ENCODE data around the gene OR4S2. TPM values are rescaled to one million over a fixed set of nuclear protein-coding genes. Genes with fewer than 3 reads are reported as not detected.

The OR4S2 gene, protein sequence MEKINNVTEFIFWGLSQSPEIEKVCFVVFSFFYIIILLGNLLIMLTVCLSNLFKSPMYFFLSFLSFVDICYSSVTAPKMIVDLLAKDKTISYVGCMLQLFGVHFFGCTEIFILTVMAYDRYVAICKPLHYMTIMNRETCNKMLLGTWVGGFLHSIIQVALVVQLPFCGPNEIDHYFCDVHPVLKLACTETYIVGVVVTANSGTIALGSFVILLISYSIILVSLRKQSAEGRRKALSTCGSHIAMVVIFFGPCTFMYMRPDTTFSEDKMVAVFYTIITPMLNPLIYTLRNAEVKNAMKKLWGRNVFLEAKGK
- total RNA-seq, result not detected

GRCh38 chr11:55648027-55648426 is at the start of gene OR4S2:
Gene OR4S2 (plus strand): TSS chr11:55648327. CDS start chr11:55650904, 2,577 bp downstream.
- no peak for DNase-seq

- DNase-seq, result no peak
These were observed 40.6 kb upstream of the OR4S2 start, which contains the start of gene OR4C11 for GRCh38 chr11:55607545-55607944. Gene OR4C11 (minus strand): TSS chr11:55607645. CDS start chr11:55604373, 3,272 bp downstream.

DNA sequence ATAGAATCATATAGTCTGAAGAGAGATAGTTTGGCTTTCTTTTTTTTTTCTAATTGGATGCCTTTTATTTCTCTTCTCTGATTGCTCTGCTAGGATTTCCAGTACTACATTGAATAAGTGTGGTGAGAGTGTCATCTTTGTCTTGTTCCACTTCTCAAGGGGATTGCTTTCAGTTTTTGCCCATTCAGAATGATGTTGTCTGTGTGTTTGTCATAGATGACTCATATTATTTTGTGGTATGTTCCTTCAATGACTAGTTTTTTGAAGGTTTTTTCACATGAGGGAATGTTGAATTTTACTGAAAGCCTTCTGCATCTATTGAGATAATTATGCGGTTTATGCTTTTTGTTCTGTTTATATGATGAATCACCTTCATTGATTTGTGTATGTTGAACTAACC is 23.6 kb upstream of the OR4S2 start:
- no peak for DNase-seq

DNA sequence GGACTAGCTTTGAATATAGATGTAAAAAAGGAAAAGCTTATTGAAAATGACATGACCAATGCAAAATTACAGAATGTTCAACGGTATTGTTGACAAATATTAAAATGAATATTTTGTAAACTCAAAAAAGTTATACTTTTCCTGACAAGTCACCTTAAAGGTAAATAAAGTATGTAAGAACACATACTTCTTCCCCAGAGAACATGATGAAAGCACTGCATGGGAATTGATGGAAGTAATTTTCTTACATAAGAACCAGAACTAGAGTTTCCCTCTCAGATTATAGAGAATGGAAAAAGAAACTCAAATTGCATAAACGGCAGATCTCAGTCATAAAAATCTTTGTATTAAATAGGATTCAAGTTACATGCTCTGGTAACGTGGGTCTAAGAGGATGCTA is 13.3 kb upstream of the OR4S2 start, which contains the start of gene OR4P4:
Gene OR4P4 (plus strand): TSS at position 301 of the 400 bp plus-strand sequence.
- DNase-seq, result no peak

DNA sequence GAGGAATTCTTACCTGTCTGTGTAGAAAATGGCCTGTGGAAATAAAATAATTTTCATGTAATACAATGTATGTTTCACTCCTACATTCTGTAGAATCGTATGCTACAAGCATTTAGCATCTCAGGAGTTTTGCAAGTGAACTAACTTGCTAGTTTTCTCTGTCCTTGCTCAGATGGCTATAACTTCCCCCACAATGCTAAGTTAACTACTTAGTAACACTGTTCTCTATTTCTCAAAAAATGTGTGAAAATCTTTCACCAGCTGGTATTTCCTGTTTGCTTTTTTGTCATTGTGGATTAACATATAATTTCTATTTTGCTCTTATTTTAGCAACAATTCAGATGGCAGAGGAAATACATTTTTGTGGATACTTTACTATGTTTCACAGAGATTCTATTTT is 4.4 kb downstream of the OR4S2 start:
- no peak for DNase-seq

DNA sequence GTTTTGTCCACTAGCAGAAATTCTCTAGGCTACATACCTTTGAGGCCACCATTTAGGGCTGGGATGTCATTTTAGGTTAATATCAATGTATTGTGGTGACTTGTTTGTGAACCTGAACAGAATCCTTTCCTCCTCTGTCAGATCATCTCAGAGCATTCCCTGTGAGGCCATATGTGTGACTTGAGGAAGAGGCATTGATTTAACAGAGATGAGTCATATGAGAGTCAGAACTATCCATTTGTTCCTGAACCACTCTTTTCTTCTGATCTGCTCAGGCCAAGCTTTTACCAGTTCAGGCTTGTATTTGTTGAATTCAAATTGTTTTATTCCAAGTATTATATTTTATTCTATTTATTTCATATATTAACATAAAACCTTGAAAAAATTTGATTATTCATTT is 7.0 kb downstream of the OR4S2 start:
- no peak for DNase-seq

GRCh38 chr11:55658031-55658573 is 10.0 kb downstream of the OR4S2 start:
- no peak for DNase-seq

DNA sequence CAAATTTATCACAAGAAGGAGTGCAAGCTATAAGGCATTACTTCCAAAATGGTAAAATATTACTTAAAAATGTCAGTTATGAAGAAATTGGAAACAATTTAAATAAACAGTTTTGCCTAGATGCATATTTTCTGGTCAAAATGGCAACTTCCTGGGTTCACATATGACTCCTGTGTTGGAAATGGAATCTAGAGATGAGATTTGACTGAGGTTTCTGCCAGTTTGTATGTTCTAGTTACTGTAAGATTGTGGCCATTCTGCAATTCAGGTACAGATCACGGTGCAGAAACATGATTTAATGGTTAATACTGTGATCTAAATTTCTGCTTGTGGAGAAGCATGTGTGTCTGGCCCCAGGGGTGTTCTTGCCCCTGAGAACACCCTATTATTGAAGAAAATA is 10.5 kb downstream of the OR4S2 start:
- no peak for DNase-seq

- DNase-seq, result no peak
These were observed 13.8 kb downstream of the OR4S2 start, which contains the start of gene OR4C6 for GRCh38 chr11:55661901-55662300. Gene OR4C6 (plus strand): TSS chr11:55662201. CDS start chr11:55665167, 2,966 bp downstream.

GRCh38 chr11:55669376-55669775 is 21.2 kb downstream of the OR4S2 start:
- no peak for DNase-seq

DNA sequence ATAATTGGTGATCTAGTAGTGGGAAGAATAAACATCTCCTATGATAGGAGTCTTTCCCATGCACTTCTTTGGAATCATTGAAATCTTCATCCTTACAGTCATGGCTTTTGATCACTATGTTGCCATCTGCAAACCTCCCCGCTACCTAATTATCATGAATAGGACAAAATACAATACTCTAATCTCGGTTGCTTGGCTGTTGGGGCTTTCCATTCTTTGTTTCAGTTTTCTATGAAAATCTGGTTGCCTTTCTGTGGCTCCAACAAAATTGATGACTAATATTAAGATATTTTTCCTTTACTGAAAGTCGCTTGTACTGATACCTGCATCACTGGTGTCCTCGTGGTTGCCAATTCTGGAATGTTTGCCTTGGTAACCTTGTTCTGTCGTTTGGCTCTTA is 25.7 kb downstream of the OR4S2 start:
- DNase-seq, result no peak

GRCh38 chr11:55697817-55698216 is 49.7 kb downstream of the OR4S2 start:
- DNase-seq, result no peak

GRCh38 chr11:55701429-55701828 is 53.3 kb downstream of the OR4S2 start:
- no peak for DNase-seq

Other genes with a start within 250 kb of the OR4S2 start
- not detected for gene OR4C15, start 93.9 kb upstream of the OR4S2 start, total RNA-seq
- not detected for gene OR4C16, start 76.2 kb upstream of the OR4S2 start, total RNA-seq
- gene OR4C11, start 40.7 kb upstream of the OR4S2 start, total RNA-seq, result not detected
- not detected for gene OR4P4, start 13.2 kb upstream of the OR4S2 start, total RNA-seq
- gene OR4C6, start 13.9 kb downstream of the OR4S2 start, total RNA-seq, result not detected
- not detected for gene OR5D13, start 125.1 kb downstream of the OR4S2 start, total RNA-seq
- gene OR5D14, start 147.2 kb downstream of the OR4S2 start, total RNA-seq, result not detected
- gene OR5L1, start 163.0 kb downstream of the OR4S2 start, total RNA-seq, result not detected
- not detected for gene OR5D18, start 171.3 kb downstream of the OR4S2 start, total RNA-seq
- gene OR5L2, start 178.9 kb downstream of the OR4S2 start, total RNA-seq, result not detected
- gene OR5D16, start 190.4 kb downstream of the OR4S2 start, total RNA-seq, result not detected
- gene TRIM51, start 235.0 kb downstream of the OR4S2 start, total RNA-seq, result not detected